Chondrocyte (in vitro differentiated cells): Measurements from ENCODE around the gene FBRSL1. TPM values are rescaled to one million over a fixed set of nuclear protein-coding genes. Genes with fewer than 3 reads are reported as not detected.
"Not testable (repeated sequence)": the region's sequence is repeated elsewhere in the genome, so short reads cannot be mapped to it uniquely, and the experiment has no call there.

Experiments
- DNase-seq: peaks from one replicate; pipeline ENCODE4 v3.0.0; 2021; ENCODE audit warnings: mixed read lengths, low spot score
- H3K27ac Mint-ChIP-seq: one replicate; pipeline ENCODE4 v1.8.0; 2021; ENCODE audit warnings: mild to moderate bottlenecking, moderate library complexity, mixed read lengths; ENCODE audit not compliant: unreplicated experiment
- H3K27me3 Mint-ChIP-seq: 2 replicates; pipeline ENCODE4 v1.8.0; 2021; ENCODE audit warnings: low read depth, mixed read lengths
- H3K36me3 Mint-ChIP-seq: 2 replicates; pipeline ENCODE4 v1.8.0; 2021; ENCODE audit warnings: low read depth, mixed read lengths
- H3K4me1 Mint-ChIP-seq: 2 replicates; pipeline ENCODE4 v1.8.0; 2021; ENCODE audit warnings: low read depth, mild to moderate bottlenecking, mixed read lengths
- H3K4me3 Mint-ChIP-seq: one replicate; pipeline ENCODE4 v1.8.0; 2021; ENCODE audit warnings: mild to moderate bottlenecking, moderate library complexity, mixed read lengths; ENCODE audit not compliant: unreplicated experiment
- H3K9me3 Mint-ChIP-seq: 2 replicates; pipeline ENCODE4 v1.8.0; 2021; ENCODE audit warnings: low read depth, mixed read lengths
- CTCF ChIP-seq: fragments of 200-600 bp; sonication (generic); IDR thresholded peaks from 2 replicates; pipeline ENCODE4 v1.5.0; 2021; ENCODE audit warnings: antibody characterized with exemption, mild to moderate bottlenecking, moderate library complexity
- total RNA-seq: library from RNA; stranded (reverse); gene quantifications from 3 replicates; pipeline ENCODE4 v1.2.1, GENCODE V29; 2021

FBRSL1 gene
- total RNA-seq, 1 donor from 2014 or later: 41.1 TPM

DNA sequence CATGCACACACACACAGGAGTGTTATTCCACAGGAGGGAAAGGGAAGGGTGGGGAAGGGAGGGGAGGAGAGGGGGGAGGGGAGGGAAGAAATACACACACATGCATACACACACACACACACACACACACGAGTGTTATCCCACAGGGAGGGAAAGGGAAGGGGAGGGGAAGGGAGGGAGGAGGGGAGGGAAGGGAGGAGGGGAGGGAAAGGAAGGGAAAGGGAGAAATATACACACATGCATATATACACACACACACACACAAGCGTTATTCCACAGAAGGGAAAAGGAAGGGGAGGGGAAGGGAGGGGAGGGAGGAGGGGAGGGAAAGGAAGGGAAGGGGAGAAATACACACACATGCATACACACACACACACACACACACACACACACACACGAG is 19.6 kb upstream of the FBRSL1 start:
- H3K9me3 Mint-ChIP-seq: no peaks in the 10 kb centered on the region
- peaks cover 18% of the 10 kb centered on the region for H3K27me3 Mint-ChIP-seq
- no peak for DNase-seq
- no peak overlapping the region for H3K4me3 Mint-ChIP-seq
- TF ChIP-seq CTCF: no peak
- H3K27ac Mint-ChIP-seq: no peak overlapping the region
- no peaks in the 10 kb centered on the region for H3K36me3 Mint-ChIP-seq
- no peaks in the 10 kb centered on the region for H3K4me1 Mint-ChIP-seq

GRCh38 chr12:132471011-132471857 is 18.7 kb upstream of the FBRSL1 start:
- no peak for TF ChIP-seq CTCF
- no peak overlapping the region for H3K4me3 Mint-ChIP-seq
- H3K36me3 Mint-ChIP-seq: no peaks in the 10 kb centered on the region
- no peaks in the 10 kb centered on the region for H3K4me1 Mint-ChIP-seq
- H3K9me3 Mint-ChIP-seq: no peaks in the 10 kb centered on the region
- H3K27me3 Mint-ChIP-seq: peaks cover 18% of the 10 kb centered on the region
- peak; percentile 12 for DNase-seq
- H3K27ac Mint-ChIP-seq: no peak overlapping the region

- H3K4me3 Mint-ChIP-seq: no peak overlapping the region
- H3K27me3 Mint-ChIP-seq: peaks cover 18% of the 10 kb centered on the region
- H3K4me1 Mint-ChIP-seq: no peaks in the 10 kb centered on the region
- H3K9me3 Mint-ChIP-seq: no peaks in the 10 kb centered on the region
- no peak overlapping the region for H3K27ac Mint-ChIP-seq
- no peaks in the 10 kb centered on the region for H3K36me3 Mint-ChIP-seq
- TF ChIP-seq CTCF: no peak
- DNase-seq: peak; percentile 87
Observed at GRCh38 chr12:132471858-132472255, 18.1 kb upstream of the FBRSL1 start.

- Mint-ChIP-seq H3K4me1 (no peaks in the 10 kb centered on the region), H3K27ac (no peak overlapping the region), H3K27me3 (peaks cover 18% of the 10 kb centered on the region), H3K9me3 (no peaks in the 10 kb centered on the region), H3K36me3 (no peaks in the 10 kb centered on the region), H3K4me3 (no peak overlapping the region)
- TF ChIP-seq CTCF: no peak
- peak; percentile 68 for DNase-seq
Observed at GRCh38 chr12:132472386-132472785, 17.6 kb upstream of the FBRSL1 start.

DNA sequence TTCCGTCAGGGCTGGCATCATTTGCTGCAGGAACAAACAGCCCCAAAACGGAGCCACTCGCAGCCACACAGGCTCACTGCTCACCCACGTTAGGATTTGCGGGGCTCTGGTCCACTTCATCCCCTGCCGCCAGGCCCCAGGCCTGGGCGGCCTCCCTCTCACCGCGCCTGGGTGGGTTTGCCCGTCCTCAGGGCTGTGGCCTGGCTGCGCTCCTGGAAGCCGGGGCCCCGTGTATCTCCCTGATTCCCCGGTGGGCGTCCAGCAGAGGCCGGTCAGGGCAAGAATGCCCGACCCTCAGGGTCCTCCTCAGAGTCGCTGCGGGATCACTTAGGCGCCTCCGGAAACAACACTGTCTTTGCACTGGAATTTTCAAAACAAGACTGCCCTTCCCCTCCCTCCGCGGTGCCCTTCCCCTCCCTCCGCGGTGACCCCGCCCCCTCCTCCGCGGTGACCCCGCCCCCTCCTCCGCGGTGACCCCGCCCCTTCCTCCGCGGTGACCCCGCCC is 15.7 kb upstream of the FBRSL1 start:
- peak; percentile 81 for DNase-seq
- no peaks in the 10 kb centered on the region for H3K4me1 Mint-ChIP-seq
- no peak overlapping the region for H3K4me3 Mint-ChIP-seq
- TF ChIP-seq CTCF: no peak
- H3K36me3 Mint-ChIP-seq: no peaks in the 10 kb centered on the region
- H3K9me3 Mint-ChIP-seq: no peaks in the 10 kb centered on the region
- H3K27me3 Mint-ChIP-seq: peaks cover 15% of the 10 kb centered on the region
- H3K27ac Mint-ChIP-seq: no peak overlapping the region

GRCh38 chr12:132474799-132475303 is 15.1 kb upstream of the FBRSL1 start:
- peaks cover 14% of the 10 kb centered on the region for H3K27me3 Mint-ChIP-seq
- H3K4me1 Mint-ChIP-seq, H3K4me3 Mint-ChIP-seq, H3K27ac Mint-ChIP-seq, H3K36me3 Mint-ChIP-seq, H3K9me3 Mint-ChIP-seq, DNase-seq: not testable (repeated sequence)
